NCI-H1417 treated with DMSO at 0.1 percent for 48 hours (cell line): ENCODE measurements around the gene FRMD8.

Experiments used
- DNase-seq: peaks from one replicate; lab custom pipeline; 2025; lab: John Stamatoyannopoulos, UW

FRMD8 gene

GRCh38 chr11:65456418-65456817, 70.0 kb downstream of the FRMD8 start:
- no peak for DNase-seq

GRCh38 chr11:65459552-65459951, 73.1 kb downstream of the FRMD8 start:
- no peak for DNase-seq
